ENCODE measurements around the gene THRSP. TPM values are rescaled to one million over a fixed set of nuclear protein-coding genes. Genes with fewer than 3 reads are reported as not detected.
A peak's percentile ranks its signal among the peaks of the same experiment; 100 is the strongest.

Gene THRSP
- total RNA-seq, 1 donor from 2014 or later: not detected

- no peak for DNase-seq (ENCODE audit: extremely low spot score, unreplicated experiment)
- Mint-ChIP-seq H3K36me3 (no peaks in the 10 kb centered on the region), H3K27ac (no peak overlapping the region), H3K9me3 (no peaks in the 10 kb centered on the region), H3K4me3 (no peak overlapping the region), H3K4me1 (ENCODE audit: unreplicated experiment) (peaks cover 15% of the 10 kb centered on the region), H3K27me3 (no peaks in the 10 kb centered on the region)
- no peak for TF ChIP-seq CTCF (conservative IDR thresholded peaks at IDR 0.05)
Observed at GRCh38 chr11:78036313-78036712, 27.3 kb upstream of the THRSP start.

- Mint-ChIP-seq H3K9me3 (no peaks in the 10 kb centered on the region), H3K36me3 (no peaks in the 10 kb centered on the region), H3K27me3 (no peaks in the 10 kb centered on the region), H3K4me1 (ENCODE audit: unreplicated experiment) (peaks cover 15% of the 10 kb centered on the region), H3K4me3 (no peak overlapping the region), H3K27ac (peak overlapping the region; percentile 18)
- DNase-seq (ENCODE audit: extremely low spot score, unreplicated experiment): no peak
- no peak for TF ChIP-seq CTCF (conservative IDR thresholded peaks at IDR 0.05)
Observed at GRCh38 chr11:78037056-78037455, 26.6 kb upstream of the THRSP start.

- Mint-ChIP-seq H3K27ac (no peak overlapping the region), H3K36me3 (no peaks in the 10 kb centered on the region), H3K9me3 (no peaks in the 10 kb centered on the region), H3K27me3 (no peaks in the 10 kb centered on the region), H3K4me3 (no peak overlapping the region), H3K4me1 (ENCODE audit: unreplicated experiment) (peaks cover 15% of the 10 kb centered on the region)
- no peak for TF ChIP-seq CTCF (conservative IDR thresholded peaks at IDR 0.05)
- DNase-seq (ENCODE audit: extremely low spot score, unreplicated experiment): no peak
Observed at GRCh38 chr11:78037825-78038620, 25.6 kb upstream of the THRSP start.

GRCh38 chr11:78038697-78039313, 24.9 kb upstream of the THRSP start:
- Mint-ChIP-seq H3K9me3 (no peaks in the 10 kb centered on the region), H3K27me3 (no peaks in the 10 kb centered on the region), H3K4me1 (ENCODE audit: unreplicated experiment) (peaks cover 15% of the 10 kb centered on the region), H3K36me3 (no peaks in the 10 kb centered on the region), H3K4me3 (no peak overlapping the region), H3K27ac (no peak overlapping the region)
- no peak for TF ChIP-seq CTCF (conservative IDR thresholded peaks at IDR 0.05)
- DNase-seq (ENCODE audit: extremely low spot score, unreplicated experiment): no peak

- Mint-ChIP-seq H3K27ac (peak overlapping the region; percentile 85), H3K4me1 (ENCODE audit: unreplicated experiment) (peaks cover 15% of the 10 kb centered on the region), H3K36me3 (no peaks in the 10 kb centered on the region), H3K27me3 (no peaks in the 10 kb centered on the region), H3K9me3 (no peaks in the 10 kb centered on the region), H3K4me3 (peak overlapping the region; percentile 10)
- no peak for DNase-seq (ENCODE audit: extremely low spot score, unreplicated experiment)
- TF ChIP-seq CTCF (conservative IDR thresholded peaks at IDR 0.05): no peak
Observed at GRCh38 chr11:78039391-78039918, 24.2 kb upstream of the THRSP start.

All from type B pancreatic cell (in vitro differentiated cells).